PC-3 (cell line): ENCODE results near the gene EXD2.

Experiments used
- CTCF ChIP-seq: fragments of 300-600 bp; sonication (generic); conservative IDR thresholded peaks from 2 replicates; pipeline ENCODE4 v1.5.1; 2017; ENCODE audit warnings: antibody characterized with exemption, low read depth, mild to moderate bottlenecking, low read length
- EZH2 ChIP-seq: fragments of 300-600 bp; sonication (generic); IDR thresholded peaks from one replicate; pipeline ENCODE4 v1.6.1; 2017; ENCODE audit warnings: antibody characterized with exemption, mild to moderate bottlenecking, low read length; ENCODE audit not compliant: unreplicated experiment

GRCh38 chr14:69288011-69288771, 96.9 kb downstream of the EXD2 start:
- TF ChIP-seq CTCF: peak; percentile 48; the same call in 1 of the 2 replicates
- no peak for TF ChIP-seq EZH2
